H9 (cell line): Measurements from ENCODE around the gene CD9. TPM values are rescaled to one million over a fixed set of nuclear protein-coding genes. Genes with fewer than 3 reads are reported as not detected.

ENCODE experiments used
- DNase-seq: peaks from one replicate; pipeline ENCODE4 v3.0.0-alpha.2; 2017
- H2AFZ ChIP-seq: one replicate; pipeline ENCODE4 v1.6.1; 2013; ENCODE audit warnings: mild to moderate bottlenecking, low read length, control low read depth, moderate library complexity
- H2AK5ac ChIP-seq: 2 replicates; pipeline ENCODE4 v1.6.1; 2013; ENCODE audit warnings: low read length, control low read depth, mixed read lengths; ENCODE audit not compliant: insufficient read length
- H2BK120ac ChIP-seq: one replicate; pipeline ENCODE4 v1.6.1; 2013; ENCODE audit warnings: low read depth, mild to moderate bottlenecking, low read length, control low read depth, inconsistent platforms; ENCODE audit not compliant: poor library complexity, severe bottlenecking
- H2BK12ac ChIP-seq: 2 replicates; pipeline ENCODE4 v1.6.1; 2013; ENCODE audit warnings: low read length, control low read depth, mixed read lengths, low read depth; ENCODE audit not compliant: insufficient read length
- H2BK15ac ChIP-seq: 2 replicates; pipeline ENCODE4 v1.6.1; 2013; ENCODE audit warnings: low read depth, low read length, control low read depth
- H2BK20ac ChIP-seq: one replicate; pipeline ENCODE4 v1.6.1; 2013; ENCODE audit warnings: low read depth, mild to moderate bottlenecking, low read length, control low read depth, inconsistent platforms; ENCODE audit not compliant: poor library complexity, severe bottlenecking
- H2BK5ac ChIP-seq: 2 replicates; pipeline ENCODE4 v1.6.1; 2013; ENCODE audit warnings: low read length, control low read depth, mixed read lengths; ENCODE audit not compliant: insufficient read length
- H3K14ac ChIP-seq: 2 replicates; pipeline ENCODE4 v1.6.1; 2013; ENCODE audit warnings: low read length, control low read depth; ENCODE audit not compliant: insufficient read depth
- H3K18ac ChIP-seq: 2 replicates; pipeline ENCODE4 v1.6.1; 2013; ENCODE audit warnings: low read depth, mild to moderate bottlenecking, mixed read lengths, low read length, control low read depth; ENCODE audit not compliant: insufficient read length
- H3K23ac ChIP-seq: 2 replicates; pipeline ENCODE4 v1.6.1; 2013; ENCODE audit warnings: low read length, control low read depth, mixed read lengths, low read depth; ENCODE audit not compliant: insufficient read length
- H3K23me2 ChIP-seq: 2 replicates; pipeline ENCODE4 v1.6.1; 2013; ENCODE audit warnings: low read depth, mild to moderate bottlenecking, mixed read lengths, low read length, control low read depth; ENCODE audit not compliant: insufficient read length, poor library complexity, severe bottlenecking
- H3K27ac ChIP-seq: 2 replicates; pipeline ENCODE4 v1.5.1; 2013; ENCODE audit warnings: low read length, control low read depth, mixed read lengths, low read depth; ENCODE audit not compliant: insufficient read length
- H3K27me3 ChIP-seq: 2 replicates; pipeline ENCODE4 v1.6.1; 2013; ENCODE audit warnings: low read length, control low read depth, inconsistent platforms; ENCODE audit not compliant: insufficient read depth
- H3K4ac ChIP-seq: 2 replicates; pipeline ENCODE4 v1.6.1; 2013; ENCODE audit warnings: low read depth, mild to moderate bottlenecking, control low read depth, inconsistent platforms, low read length, moderate library complexity
- H3K4me1 ChIP-seq: 2 replicates; pipeline ENCODE4 v1.6.1; 2013; ENCODE audit warnings: low read length, control low read depth, inconsistent platforms; ENCODE audit not compliant: insufficient read depth
- H3K4me2 ChIP-seq: 2 replicates; pipeline ENCODE4 v1.6.1; 2013; ENCODE audit warnings: low read length, control low read depth, mixed read lengths; ENCODE audit not compliant: insufficient read length, insufficient read depth
- H3K56ac ChIP-seq: 2 replicates; pipeline ENCODE4 v1.6.1; 2013; ENCODE audit warnings: low read depth, mild to moderate bottlenecking, mixed read lengths, low read length, control low read depth; ENCODE audit not compliant: insufficient read length
- H3K79me1 ChIP-seq: 2 replicates; pipeline ENCODE4 v1.6.1; 2013; ENCODE audit warnings: low read depth, mild to moderate bottlenecking, moderate library complexity, low read length, control low read depth, inconsistent platforms; ENCODE audit not compliant: insufficient read depth, poor library complexity, severe bottlenecking
- H3K79me2 ChIP-seq: 2 replicates; pipeline ENCODE4 v1.6.1; 2013; ENCODE audit warnings: low read length, control low read depth, inconsistent platforms; ENCODE audit not compliant: insufficient read depth
- H3K9ac ChIP-seq: 2 replicates; pipeline ENCODE4 v1.6.1; 2013; ENCODE audit warnings: low read length, control low read depth, mixed read lengths; ENCODE audit not compliant: insufficient read length; ENCODE audit errors: extremely low read depth
- H3K9me3 ChIP-seq: one replicate; pipeline ENCODE4 v1.6.1; 2013; ENCODE audit warnings: low read depth, low read length, inconsistent platforms; ENCODE audit not compliant: control insufficient read depth
- H3T11ph ChIP-seq: one replicate; pipeline ENCODE4 v1.6.1; 2013; ENCODE audit warnings: mild to moderate bottlenecking, low read length, control low read depth, inconsistent platforms
- H4K20me1 ChIP-seq: one replicate; pipeline ENCODE4 v1.6.1; 2013; ENCODE audit not compliant: control insufficient read depth, insufficient read length, insufficient read depth
- H4K5ac ChIP-seq: 2 replicates; pipeline ENCODE4 v1.6.1; 2013; ENCODE audit warnings: low read depth, mild to moderate bottlenecking, mixed read lengths, low read length, control low read depth; ENCODE audit not compliant: insufficient read length
- H4K8ac ChIP-seq: replicated peaks from 2 replicates; pipeline ENCODE4 v1.6.1; 2013; ENCODE audit warnings: low read length, control low read depth, mixed read lengths, low read depth; ENCODE audit not compliant: insufficient read length
- H4K91ac ChIP-seq: 2 replicates; pipeline ENCODE4 v1.6.1; 2013; ENCODE audit warnings: low read depth, mild to moderate bottlenecking, moderate library complexity, mixed read lengths, low read length, control low read depth; ENCODE audit not compliant: insufficient read length
- H3K27ac Mint-ChIP-seq, 3 experiments: 2 replicates in 2 of 3; 3 replicates in 1 of 3; pipeline ENCODE4 v1.8.0; 2020 to 2021; ENCODE audit warnings: mixed read lengths in 3 of 3, mild to moderate bottlenecking in 1 of 3, moderate library complexity in 1 of 3
- H3K27me3 Mint-ChIP-seq: 2 replicates; pipeline ENCODE4 v1.8.0; 2021; ENCODE audit warnings: low read depth, mild to moderate bottlenecking, moderate library complexity, mixed read lengths
- H3K36me3 Mint-ChIP-seq, 3 experiments: 2 replicates in 2 of 3; 3 replicates in 1 of 3; pipeline ENCODE4 v1.8.0; 2020 to 2021; ENCODE audit warnings: low read depth in 3 of 3, mixed read lengths in 3 of 3; ENCODE audit not compliant: insufficient read depth in 1 of 3
- H3K4me1 Mint-ChIP-seq, 2 experiments: 2 replicates each; pipeline ENCODE4 v1.8.0; 2020; ENCODE audit warnings: mixed read lengths in 2 of 2
- H3K4me3 Mint-ChIP-seq, 2 experiments: 2 replicates in 1 of 2; 3 replicates in 1 of 2; pipeline ENCODE4 v1.8.0; 2020 to 2021; ENCODE audit warnings: mild to moderate bottlenecking in 2 of 2, mixed read lengths in 2 of 2, moderate library complexity in 1 of 2
- H3K9me3 Mint-ChIP-seq, 2 experiments: 2 replicates in 1 of 2; 3 replicates in 1 of 2; pipeline ENCODE4 v1.8.0; 2020; ENCODE audit warnings: mild to moderate bottlenecking in 2 of 2, mixed read lengths in 2 of 2, moderate library complexity in 1 of 2
- WGBS: extraction: QIAGEN DNeasy Blood & Tissue Kit; methylation state at CpG from one replicate; pipeline ENCODE4 v1.1.7; 2013; ENCODE audit warnings: missing lambda C conversion rate, low lambda C conversion rate, mixed read lengths; ENCODE audit not compliant: insufficient read length; ENCODE audit errors: extremely low coverage; 5-methylcytosine and 5-hydroxymethylcytosine counted together
- total RNA-seq: library from RNA; stranded (reverse); gene quantifications from 2 replicates; pipeline ENCODE4 v1.2.1, GENCODE V29; 2021
- TF ChIP-seq, protein P1 (sequence below): fragments of 200-600 bp; sonication (generic); conservative IDR thresholded peaks from 3 replicates; pipeline ENCODE4 v1.8.0; 2021; ENCODE audit warnings: antibody characterized with exemption, mild to moderate bottlenecking

Gene CD9
- total RNA-seq, 1 experiment from 2014 or later, result 132 TPM

DNA sequence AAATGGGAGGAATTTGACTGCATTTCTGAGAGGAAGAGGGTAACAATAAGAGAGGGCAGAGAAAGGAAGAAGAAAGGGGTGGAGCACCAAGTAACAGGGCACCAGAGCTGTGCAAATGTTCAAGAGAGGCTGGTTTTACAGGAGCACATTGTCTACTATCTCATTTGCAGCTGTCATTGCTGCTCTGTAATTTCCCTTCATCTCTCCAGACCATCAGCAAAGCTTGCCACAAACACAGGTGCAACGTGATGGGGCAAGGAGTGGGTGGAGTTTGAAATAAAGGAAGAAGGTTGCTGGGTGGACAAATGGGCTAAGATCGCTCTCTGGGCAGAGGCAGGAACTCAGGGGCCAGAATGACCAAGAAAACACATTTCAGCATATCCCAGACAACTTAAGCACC, 62.4 kb downstream of the CD9 start:
- Mint-ChIP-seq H3K4me3 (no peak overlapping the region), H3K36me3 (no peaks in the 10 kb centered on the region), H3K4me1 (peaks cover 19 to 22% of the 10 kb centered on the region in 2 experiments), H3K27ac (no peak overlapping the region), H3K27me3 (no peaks in the 10 kb centered on the region; the same call in none of the 2 replicates), H3K9me3 (peaks cover 0 to 10% of the 10 kb centered on the region in 2 experiments; a peak in 3 of 5 replicates)
- Histone ChIP-seq H2BK12ac (no peak overlapping the region), H3K9ac (no peak overlapping the region), H3K4ac (no peak overlapping the region), H4K20me1 (no peaks in the 10 kb centered on the region), H2BK15ac (no peak overlapping the region), H2AK5ac (no peak overlapping the region), H3K9me3 (no peaks in the 10 kb centered on the region), H4K5ac (no peak overlapping the region), H3K23ac (no peak overlapping the region), H3K4me2 (no peak overlapping the region), H2BK20ac (no peak overlapping the region), H3K18ac (no peak overlapping the region), H2AFZ (no peak overlapping the region), H3K4me1 (0 out of 2 replicates have a peak, but pooled peaks cover 4% of the 10 kb centered on the region), H3K79me1 (no peaks in the 10 kb centered on the region), H3K56ac (no peak overlapping the region), H4K8ac (no peak overlapping the region), H2BK120ac (no peak overlapping the region), H3K23me2 (no peaks in the 10 kb centered on the region), H3T11ph (no peak overlapping the region), H2BK5ac (no peak overlapping the region), H3K27me3 (no peaks in the 10 kb centered on the region), H4K91ac (no peak overlapping the region), H3K14ac (no peak overlapping the region), H3K79me2 (no peaks in the 10 kb centered on the region), H3K27ac (no peak overlapping the region)
- WGBS, result no CpG with 5 or more reads among the region's 2 CpGs
- DNase-seq, result no peak
- TF ChIP-seq, protein P1, sequence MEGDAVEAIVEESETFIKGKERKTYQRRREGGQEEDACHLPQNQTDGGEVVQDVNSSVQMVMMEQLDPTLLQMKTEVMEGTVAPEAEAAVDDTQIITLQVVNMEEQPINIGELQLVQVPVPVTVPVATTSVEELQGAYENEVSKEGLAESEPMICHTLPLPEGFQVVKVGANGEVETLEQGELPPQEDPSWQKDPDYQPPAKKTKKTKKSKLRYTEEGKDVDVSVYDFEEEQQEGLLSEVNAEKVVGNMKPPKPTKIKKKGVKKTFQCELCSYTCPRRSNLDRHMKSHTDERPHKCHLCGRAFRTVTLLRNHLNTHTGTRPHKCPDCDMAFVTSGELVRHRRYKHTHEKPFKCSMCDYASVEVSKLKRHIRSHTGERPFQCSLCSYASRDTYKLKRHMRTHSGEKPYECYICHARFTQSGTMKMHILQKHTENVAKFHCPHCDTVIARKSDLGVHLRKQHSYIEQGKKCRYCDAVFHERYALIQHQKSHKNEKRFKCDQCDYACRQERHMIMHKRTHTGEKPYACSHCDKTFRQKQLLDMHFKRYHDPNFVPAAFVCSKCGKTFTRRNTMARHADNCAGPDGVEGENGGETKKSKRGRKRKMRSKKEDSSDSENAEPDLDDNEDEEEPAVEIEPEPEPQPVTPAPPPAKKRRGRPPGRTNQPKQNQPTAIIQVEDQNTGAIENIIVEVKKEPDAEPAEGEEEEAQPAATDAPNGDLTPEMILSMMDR, result no peak
